PFSK-1 (cell line): ENCODE data around the gene PIP5KL1.

ENCODE experiments used
- FOXP2 ChIP-seq: optimal IDR thresholded peaks from 2 replicates; pipeline ENCODE3; 2011; ENCODE audit warnings: borderline replicate concordance, control low read depth, inconsistent platforms; ENCODE audit not compliant: insufficient read depth; ENCODE audit errors: extremely low read length, extremely low read depth
- POLR2AphosphoS5 ChIP-seq: IDR thresholded peaks from 2 replicates; pipeline ENCODE4 v1.6.1; 2012; ENCODE audit warnings: low read depth, mild to moderate bottlenecking, control low read depth, low read length, moderate library complexity
- SIN3A ChIP-seq: IDR thresholded peaks from 2 replicates; pipeline ENCODE4 v1.6.1; 2012; ENCODE audit warnings: mild to moderate bottlenecking, low read length, moderate library complexity, borderline replicate concordance; ENCODE audit not compliant: insufficient read depth
- TAF1 ChIP-seq: IDR thresholded peaks from 2 replicates; pipeline ENCODE4 v1.6.1; 2012; ENCODE audit warnings: low read length, control low read depth, borderline replicate concordance; ENCODE audit not compliant: insufficient read depth
- TF ChIP-seq, protein P1 (sequence below), 2 experiments: IDR thresholded peaks; 2 replicates each; pipeline versions ENCODE4 v1.6.1 to v1.8.0; 2011 to 2012; ENCODE audit warnings: low read depth in 2 of 2, low read length in 2 of 2, control low read depth in 1 of 2, inconsistent platforms in 1 of 2, mild to moderate bottlenecking in 1 of 2, moderate library complexity in 1 of 2; ENCODE audit not compliant: insufficient read depth in 1 of 2

The PIP5KL1 gene

DNA sequence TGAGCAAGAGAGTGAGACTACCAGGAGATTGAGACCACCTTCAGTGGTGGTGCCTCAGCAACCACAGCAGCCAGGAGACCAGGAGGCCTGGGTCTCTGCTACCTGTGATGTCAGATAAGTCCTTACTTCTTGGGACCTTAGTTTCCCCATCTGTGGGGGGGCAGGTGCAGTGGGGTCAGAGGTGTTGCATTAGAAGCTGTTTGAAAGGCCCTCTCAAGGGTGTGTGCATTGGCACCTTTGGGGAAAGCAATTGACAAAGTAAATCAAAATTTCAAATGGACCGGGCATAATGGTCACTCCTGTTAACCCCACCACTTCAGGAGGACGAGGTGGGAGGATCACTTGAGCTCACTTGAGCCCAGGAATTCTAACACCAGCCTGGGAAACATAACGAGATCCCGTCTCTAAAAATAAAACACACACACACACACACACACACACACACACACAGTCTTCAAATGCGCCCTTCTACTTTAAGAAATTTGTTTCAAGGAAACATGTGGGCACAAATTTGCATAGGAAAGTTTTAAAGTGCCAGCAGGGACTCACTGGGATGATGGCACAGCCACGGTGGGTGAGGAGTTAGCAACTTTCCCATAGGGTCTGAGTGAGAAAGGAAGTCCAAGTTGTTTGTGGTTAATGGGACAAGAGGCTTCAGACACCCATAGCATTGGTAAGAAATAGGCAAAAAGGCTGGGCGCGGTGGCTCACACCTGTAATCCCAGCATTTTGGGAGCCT is 51.8 kb downstream of the PIP5KL1 start:
- no peak for TF ChIP-seq TAF1
- TF ChIP-seq POLR2AphosphoS5 = no peak
- TF ChIP-seq, protein P1, sequence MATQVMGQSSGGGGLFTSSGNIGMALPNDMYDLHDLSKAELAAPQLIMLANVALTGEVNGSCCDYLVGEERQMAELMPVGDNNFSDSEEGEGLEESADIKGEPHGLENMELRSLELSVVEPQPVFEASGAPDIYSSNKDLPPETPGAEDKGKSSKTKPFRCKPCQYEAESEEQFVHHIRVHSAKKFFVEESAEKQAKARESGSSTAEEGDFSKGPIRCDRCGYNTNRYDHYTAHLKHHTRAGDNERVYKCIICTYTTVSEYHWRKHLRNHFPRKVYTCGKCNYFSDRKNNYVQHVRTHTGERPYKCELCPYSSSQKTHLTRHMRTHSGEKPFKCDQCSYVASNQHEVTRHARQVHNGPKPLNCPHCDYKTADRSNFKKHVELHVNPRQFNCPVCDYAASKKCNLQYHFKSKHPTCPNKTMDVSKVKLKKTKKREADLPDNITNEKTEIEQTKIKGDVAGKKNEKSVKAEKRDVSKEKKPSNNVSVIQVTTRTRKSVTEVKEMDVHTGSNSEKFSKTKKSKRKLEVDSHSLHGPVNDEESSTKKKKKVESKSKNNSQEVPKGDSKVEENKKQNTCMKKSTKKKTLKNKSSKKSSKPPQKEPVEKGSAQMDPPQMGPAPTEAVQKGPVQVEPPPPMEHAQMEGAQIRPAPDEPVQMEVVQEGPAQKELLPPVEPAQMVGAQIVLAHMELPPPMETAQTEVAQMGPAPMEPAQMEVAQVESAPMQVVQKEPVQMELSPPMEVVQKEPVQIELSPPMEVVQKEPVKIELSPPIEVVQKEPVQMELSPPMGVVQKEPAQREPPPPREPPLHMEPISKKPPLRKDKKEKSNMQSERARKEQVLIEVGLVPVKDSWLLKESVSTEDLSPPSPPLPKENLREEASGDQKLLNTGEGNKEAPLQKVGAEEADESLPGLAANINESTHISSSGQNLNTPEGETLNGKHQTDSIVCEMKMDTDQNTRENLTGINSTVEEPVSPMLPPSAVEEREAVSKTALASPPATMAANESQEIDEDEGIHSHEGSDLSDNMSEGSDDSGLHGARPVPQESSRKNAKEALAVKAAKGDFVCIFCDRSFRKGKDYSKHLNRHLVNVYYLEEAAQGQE (IDR thresholded peaks at IDR 0.05; ENCODE audit: insufficient read depth in 1 of 2, low read depth in 2 of 2, low read length in 2 of 2) = no peak
- TF ChIP-seq SIN3A = no peak
- TF ChIP-seq FOXP2 = no peak

DNA sequence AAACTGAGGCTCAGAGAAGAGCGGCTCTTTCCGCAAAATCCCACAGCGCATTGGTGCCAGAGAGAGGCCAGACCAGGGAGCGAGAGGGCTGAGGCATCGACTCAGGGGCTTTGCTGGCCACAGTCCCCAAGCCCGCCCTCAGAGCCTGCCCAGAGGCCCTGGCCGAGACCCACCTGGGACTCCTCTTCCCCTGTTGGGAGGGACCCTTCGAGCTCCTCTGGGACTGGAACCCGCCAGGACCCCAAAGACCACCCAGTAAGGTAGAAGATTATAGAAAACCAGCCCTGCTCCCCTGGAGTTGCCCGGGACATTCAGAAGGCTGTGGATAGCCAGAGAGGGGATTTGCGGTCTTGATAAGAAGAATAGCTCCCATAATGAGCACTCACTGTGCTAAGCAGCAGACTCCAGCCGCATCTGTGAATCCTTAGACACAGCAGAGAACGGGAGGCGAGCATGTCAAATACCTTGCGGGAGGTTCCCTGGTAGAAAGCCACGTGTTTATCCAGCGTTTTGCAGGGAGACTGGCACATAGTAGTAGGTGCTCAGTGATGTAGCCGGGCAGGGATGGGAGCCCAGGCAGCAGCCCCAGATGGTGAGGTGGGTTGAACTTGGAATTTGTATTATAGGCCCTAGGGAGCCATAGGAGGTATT is 52.5 kb downstream of the PIP5KL1 start:
- TF ChIP-seq FOXP2 (no peak), TAF1 (no peak), POLR2AphosphoS5 (no peak), SIN3A (no peak)
- TF ChIP-seq, protein P1 (IDR thresholded peaks at IDR 0.05; ENCODE audit: insufficient read depth in 1 of 2, low read depth in 2 of 2, low read length in 2 of 2) = no peak

- TF ChIP-seq, protein P1 (IDR thresholded peaks at IDR 0.05; ENCODE audit: insufficient read depth in 1 of 2, low read depth in 2 of 2, low read length in 2 of 2) = no peak
- TF ChIP-seq SIN3A (no peak), POLR2AphosphoS5 (peak; percentile 85)
These were observed 53.0 kb downstream of the PIP5KL1 start, which contains the start of gene AK1 for GRCh38 chr9:127877566-127877998. Gene AK1, minus strand, starts transcription at chr9:127877675. Its CDS starts 3,058 bp downstream, at chr9:127874617.

DNA sequence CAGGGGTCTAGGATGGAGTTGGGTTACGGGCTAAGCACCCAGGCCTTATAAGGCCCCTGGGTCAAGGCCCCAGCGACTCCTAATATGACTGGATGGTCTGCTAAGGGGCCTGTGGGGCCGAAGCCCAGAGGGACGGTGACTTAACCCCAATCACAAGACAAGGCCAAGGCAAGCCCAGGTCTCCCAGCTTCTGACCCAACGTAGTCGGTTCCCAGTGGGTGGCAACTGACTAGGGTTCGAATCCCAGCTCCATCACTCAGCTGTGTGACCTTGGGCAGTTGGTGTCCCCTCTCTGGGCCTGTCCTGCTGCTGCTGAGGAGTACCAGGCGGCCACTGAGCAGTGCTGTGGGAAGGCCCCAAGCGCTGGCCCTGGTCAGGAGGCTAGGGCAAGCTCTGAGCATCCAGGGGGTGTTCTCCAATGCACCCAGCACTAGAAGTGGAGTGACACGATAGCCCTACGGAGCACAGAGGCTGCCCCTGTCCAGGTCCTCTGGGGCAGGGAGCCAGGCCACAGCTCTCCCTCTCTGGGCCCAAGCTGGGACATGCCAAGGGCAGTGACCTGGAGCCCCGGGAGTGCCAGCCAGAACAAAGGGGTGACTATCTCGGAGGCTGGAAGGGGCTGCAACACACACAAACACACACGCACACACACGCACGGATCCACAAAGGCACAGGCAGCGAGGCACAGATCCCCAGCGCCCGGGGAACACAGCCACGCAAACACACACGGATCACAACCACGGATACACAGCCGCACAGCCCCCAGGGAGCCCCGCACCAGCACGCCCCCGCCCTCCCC is 53.6 kb downstream of the PIP5KL1 start:
- no peak for TF ChIP-seq FOXP2
- TF ChIP-seq, protein P1 (IDR thresholded peaks at IDR 0.05; ENCODE audit: insufficient read depth in 1 of 2, low read depth in 2 of 2, low read length in 2 of 2) = no peak
- TF ChIP-seq SIN3A = no peak
- no peak for TF ChIP-seq TAF1
- no peak for TF ChIP-seq POLR2AphosphoS5
